ENCODE data around the gene MMP17.
"Not testable (repeated sequence)": the region's sequence is repeated elsewhere in the genome, so short reads cannot be mapped to it uniquely, and the experiment has no call there.

MMP17 gene

DNA sequence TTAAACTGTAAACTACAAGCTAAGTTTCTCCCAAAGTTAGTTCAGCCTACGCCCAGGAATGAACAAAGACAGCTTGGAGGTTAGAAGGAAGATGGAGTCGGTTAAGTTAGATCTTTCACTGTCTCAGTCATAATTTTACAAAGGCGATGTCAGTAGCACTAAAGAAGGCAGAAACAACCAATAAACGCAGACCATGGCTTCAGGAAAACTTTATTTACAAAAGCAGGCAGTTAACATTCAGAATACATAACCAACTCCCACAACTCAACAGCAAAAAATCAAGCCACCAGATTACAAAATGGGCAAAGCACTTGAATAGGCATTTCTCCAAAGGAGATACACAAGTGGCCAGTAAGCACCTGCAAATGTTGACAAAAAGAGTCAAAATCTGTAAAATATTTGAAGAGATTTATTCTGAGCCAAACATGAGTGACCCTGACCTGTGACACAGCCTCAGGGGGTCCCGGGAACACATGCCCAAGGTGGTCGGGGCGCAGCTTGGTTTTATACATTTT lies 57.4 kb downstream of the MMP17 start:
- DNase-seq = no peak

GRCh38 chr12:131891722-131892121 lies 63.5 kb downstream of the MMP17 start:
- DNase-seq; H3K9me3 Mint-ChIP-seq; ATAC-seq (replicated peaks); H3K4me3 Mint-ChIP-seq; H3K36me3 Mint-ChIP-seq; H3K27ac Mint-ChIP-seq: not testable (repeated sequence)
- Mint-ChIP-seq H3K27me3 (peaks cover 0 to 11% of the 10 kb centered on the region in 2 donors), H3K4me1 (peaks cover 8 to 12% of the 10 kb centered on the region in 2 donors)

More for the DNA sequence above, 57.4 kb downstream of the MMP17 start:
- peaks cover 1 to 3% of the 10 kb centered on the region in 2 donors for H3K36me3 Mint-ChIP-seq
- no peaks in the 10 kb centered on the region for H3K4me1 Mint-ChIP-seq
- H3K9me3 Mint-ChIP-seq = peaks cover 5 to 7% of the 10 kb centered on the region in 2 donors
- H3K27me3 Mint-ChIP-seq = peaks cover 4 to 17% of the 10 kb centered on the region in 2 donors
- ATAC-seq (replicated peaks) = no peak
- no peak overlapping the region for H3K4me3 Mint-ChIP-seq
- no peak overlapping the region for H3K27ac Mint-ChIP-seq

GRCh38 chr12:131892711-131893604 lies 64.8 kb downstream of the MMP17 start:
- DNase-seq (no peak), ATAC-seq (replicated peaks) (no peak)
- Mint-ChIP-seq H3K4me3 (no peak overlapping the region), H3K36me3 (no peaks in the 10 kb centered on the region), H3K9me3 (no peaks in the 10 kb centered on the region), H3K27ac (no peak overlapping the region), H3K4me1 (peaks cover 12 to 24% of the 10 kb centered on the region in 2 donors), H3K27me3 (peaks cover 0 to 11% of the 10 kb centered on the region in 2 donors)

DNA sequence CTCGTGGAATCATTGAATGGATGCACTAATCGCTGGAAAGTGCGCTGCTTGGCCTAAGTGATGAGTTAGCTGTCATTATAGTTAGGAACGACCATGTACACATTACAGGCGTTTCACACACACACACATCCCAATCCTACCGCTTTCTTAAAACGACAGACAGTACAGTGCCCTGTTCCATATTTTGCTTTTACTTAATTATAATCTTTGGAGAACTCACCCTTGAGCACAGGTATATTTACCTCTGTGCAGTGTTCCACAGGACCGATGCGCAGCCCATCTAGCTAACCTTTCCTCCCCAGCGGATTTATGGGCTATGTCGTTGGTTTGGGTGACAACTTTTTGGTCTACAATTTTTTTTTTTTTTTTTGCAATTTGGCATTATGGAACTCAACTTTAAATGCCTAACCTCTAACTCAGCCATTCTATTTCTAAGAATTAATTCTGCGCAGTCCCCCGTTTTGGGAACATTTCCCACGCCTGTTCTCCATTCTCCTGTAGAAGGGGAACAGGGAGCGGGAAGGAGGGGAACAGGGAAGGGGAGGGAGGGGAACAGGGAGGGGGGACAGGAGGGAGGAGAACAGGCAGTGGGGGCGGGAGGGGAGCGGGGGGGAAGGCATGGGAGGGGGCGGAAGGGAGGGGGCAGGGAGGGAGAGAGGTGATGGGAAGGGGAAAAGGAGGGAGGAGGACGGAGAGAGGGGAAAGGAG lies 65.6 kb downstream of the MMP17 start:
- Mint-ChIP-seq H3K27me3 (peaks cover 0 to 6% of the 10 kb centered on the region in 2 donors), H3K27ac (no peak overlapping the region), H3K36me3 (no peaks in the 10 kb centered on the region), H3K4me1 (peaks cover 12 to 25% of the 10 kb centered on the region in 2 donors), H3K9me3 (no peaks in the 10 kb centered on the region), H3K4me3 (peak overlapping the region; percentile 31 to 80)
- DNase-seq = no peak
- no peak for ATAC-seq (replicated peaks)

DNA sequence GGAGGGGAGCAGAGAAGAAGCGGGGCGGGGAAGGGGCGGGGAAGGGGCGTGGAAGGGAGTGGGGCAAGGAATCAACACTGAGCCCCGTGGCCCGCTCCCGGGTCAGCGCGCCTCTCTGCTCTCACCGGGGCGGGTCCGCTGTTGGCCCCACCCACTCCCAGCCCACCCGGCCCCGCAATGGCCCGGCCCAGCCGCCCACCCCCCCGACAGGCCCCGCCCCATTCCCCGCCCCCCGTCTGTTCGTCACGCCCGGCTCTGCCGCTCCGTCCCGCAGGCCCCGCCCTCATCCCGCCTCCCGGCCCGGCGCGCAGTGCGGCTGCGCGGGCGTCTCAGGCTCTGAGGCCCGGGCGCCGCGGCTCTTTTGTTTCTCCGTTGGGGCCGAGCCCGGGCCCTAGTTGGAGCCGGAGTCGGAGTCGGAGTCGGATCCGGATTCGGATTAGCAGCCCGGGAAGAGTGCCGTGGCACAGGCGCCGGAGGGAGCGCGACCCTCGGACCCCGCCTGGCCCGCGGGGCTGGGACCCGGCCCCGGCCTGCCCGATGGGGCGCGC lies 66.2 kb downstream of the MMP17 start, which contains the start of gene ULK1:
Gene ULK1 (plus strand): TSS at position 310 of the 548 bp plus-strand sequence. CDS start 380 bp downstream, outside the sequence.
- Mint-ChIP-seq H3K27ac (peak within 1 kb of the TSS; percentile 88), H3K4me3 (peak within 1 kb of the TSS; percentile 85 to 90), H3K9me3 (no peaks in the 10 kb centered on the region), H3K4me1 (peaks cover 12 to 25% of the 10 kb centered on the region in 2 donors), H3K27me3 (no peaks in the 10 kb centered on the region), H3K36me3 (no peaks in the 10 kb centered on the region)
- DNase-seq (peak; percentile 85), ATAC-seq (replicated peaks) (peak; percentile 78 to 85)

- no peaks in the 10 kb centered on the region for H3K9me3 Mint-ChIP-seq
- H3K4me1 Mint-ChIP-seq = peaks cover 12 to 28% of the 10 kb centered on the region in 2 donors
- peak overlapping the region; percentile 85 to 90 for H3K4me3 Mint-ChIP-seq
- ATAC-seq (replicated peaks) (peak in 1 of 2 donors; percentile 2), DNase-seq (no peak)
- peaks cover 0 to under 1% of the 10 kb centered on the region in 2 donors for H3K36me3 Mint-ChIP-seq
- peak overlapping the region; percentile 88 for H3K27ac Mint-ChIP-seq
- H3K27me3 Mint-ChIP-seq = no peaks in the 10 kb centered on the region
These were observed 66.9 kb downstream of the MMP17 start for GRCh38 chr12:131894981-131895639.

- DNase-seq (no peak), ATAC-seq (replicated peaks) (peak; percentile 21 to 34)
- Mint-ChIP-seq H3K4me1 (peaks cover 12 to 32% of the 10 kb centered on the region in 2 donors), H3K36me3 (peaks cover 0 to 3% of the 10 kb centered on the region in 2 donors), H3K27me3 (no peaks in the 10 kb centered on the region), H3K4me3 (peak overlapping the region; percentile 85 to 90), H3K27ac (peak overlapping the region; percentile 88), H3K9me3 (no peaks in the 10 kb centered on the region)
These were observed 67.5 kb downstream of the MMP17 start for GRCh38 chr12:131895640-131896079.

GRCh38 chr12:131896080-131896810 lies 68.1 kb downstream of the MMP17 start:
- Mint-ChIP-seq H3K4me1 (peaks cover 12 to 32% of the 10 kb centered on the region in 2 donors), H3K27me3 (no peaks in the 10 kb centered on the region), H3K27ac (peak overlapping the region; percentile 37), H3K9me3 (no peaks in the 10 kb centered on the region), H3K36me3 (peaks cover 0 to 3% of the 10 kb centered on the region in 2 donors), H3K4me3 (peak overlapping the region; percentile 85 to 90)
- peak; percentile 82 to 83 for ATAC-seq (replicated peaks)
- peak; percentile 56 for DNase-seq

DNA sequence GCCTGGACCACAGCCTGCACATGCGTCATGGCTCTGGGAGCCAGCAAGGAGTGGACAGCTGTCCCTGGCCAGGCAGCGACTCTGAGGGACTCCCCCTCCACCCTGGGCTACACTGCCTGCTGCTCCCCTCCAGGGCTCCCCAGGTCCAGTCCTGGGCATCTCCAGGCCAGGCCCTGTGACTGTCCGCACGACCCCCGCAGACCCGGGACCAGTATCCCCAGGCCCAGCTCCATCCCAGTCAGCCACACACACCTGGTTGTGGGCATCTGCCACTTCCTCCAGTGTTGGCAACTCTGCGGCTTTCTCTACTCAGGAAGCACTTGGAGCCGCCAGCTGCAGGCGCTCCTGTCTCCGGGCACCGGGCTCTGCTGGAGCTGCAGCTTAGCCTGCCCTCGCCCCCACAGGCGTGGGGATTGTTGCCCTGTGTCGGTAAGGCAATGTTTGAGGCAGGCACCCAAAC lies 68.6 kb downstream of the MMP17 start:
- peak overlapping the region; percentile 85 to 90 for H3K4me3 Mint-ChIP-seq
- DNase-seq (no peak), ATAC-seq (replicated peaks) (no peak)
- H3K9me3 Mint-ChIP-seq = no peaks in the 10 kb centered on the region
- H3K4me1 Mint-ChIP-seq = peaks cover 12 to 32% of the 10 kb centered on the region in 2 donors
- H3K36me3 Mint-ChIP-seq = peaks cover 0 to 3% of the 10 kb centered on the region in 2 donors
- no peaks in the 10 kb centered on the region for H3K27me3 Mint-ChIP-seq
- peak overlapping the region; percentile 37 for H3K27ac Mint-ChIP-seq

GRCh38 chr12:131897276-131897675 lies 69.1 kb downstream of the MMP17 start:
- ATAC-seq (replicated peaks) = no peak
- H3K9me3 Mint-ChIP-seq = no peaks in the 10 kb centered on the region

GRCh38 chr12:131897875-131898274 lies 69.7 kb downstream of the MMP17 start:
- no peaks in the 10 kb centered on the region for H3K27me3 Mint-ChIP-seq
- no peaks in the 10 kb centered on the region for H3K9me3 Mint-ChIP-seq
- no peak overlapping the region for H3K27ac Mint-ChIP-seq
- peaks cover 15 to 37% of the 10 kb centered on the region in 2 donors for H3K4me1 Mint-ChIP-seq
- H3K4me3 Mint-ChIP-seq = peak overlapping the region in 1 of 2 donors; percentile 4
- ATAC-seq (replicated peaks) (no peak), DNase-seq (no peak)
- H3K36me3 Mint-ChIP-seq = peaks cover 0 to 6% of the 10 kb centered on the region in 2 donors

More at GRCh38 chr12:131897276-131897675, 69.1 kb downstream of the MMP17 start:
- no peaks in the 10 kb centered on the region for H3K27me3 Mint-ChIP-seq
- no peak for DNase-seq
- no peak overlapping the region for H3K27ac Mint-ChIP-seq
- peaks cover 0 to 5% of the 10 kb centered on the region in 2 donors for H3K36me3 Mint-ChIP-seq
- peaks cover 15 to 35% of the 10 kb centered on the region in 2 donors for H3K4me1 Mint-ChIP-seq
- peak overlapping the region in 1 of 2 donors; percentile 90 for H3K4me3 Mint-ChIP-seq

GRCh38 chr12:131900397-131900796 lies 72.2 kb downstream of the MMP17 start:
- no peak for ATAC-seq (replicated peaks)
- Mint-ChIP-seq H3K9me3 (no peaks in the 10 kb centered on the region), H3K36me3 (peaks cover 0 to 6% of the 10 kb centered on the region in 2 donors), H3K27me3 (no peaks in the 10 kb centered on the region), H3K4me3 (no peak overlapping the region), H3K27ac (no peak overlapping the region), H3K4me1 (peaks cover 14 to 38% of the 10 kb centered on the region in 2 donors)
- no peak for DNase-seq

Data from stimulated activated naive B cell treated with anti-CD40 and anti-IgM and Interleukin-4, amounts not matched to agents 10 μg/mL and 1 μg/mL and 100 μg/mL, for 72 hours (primary cell).